Testis (tissue), 3 donors: ENCODE results near the gene AGRN. TPM values are rescaled to one million over a fixed set of nuclear protein-coding genes. Genes with fewer than 3 reads are reported as not detected.

ENCODE experiments used
- DNase-seq: peaks from one replicate; pipeline ENCODE4 v3.0.0-alpha.2; 2019
- H3K27ac ChIP-seq, 2 donors: fragments of 200-600 bp; sonication (generic); one replicate each; pipeline ENCODE4 v1.5.1; 2019
- H3K27me3 ChIP-seq: fragments of 200-600 bp; sonication (generic); one replicate; pipeline ENCODE4 v1.5.1; 2019
- H3K36me3 ChIP-seq: fragments of 200-600 bp; sonication (generic); one replicate; pipeline ENCODE4 v1.5.1; 2017; ENCODE audit warnings: low read depth; ENCODE audit errors: missing control alignments
- H3K4me1 ChIP-seq: fragments of 200-600 bp; sonication (generic); one replicate; pipeline ENCODE4 v1.5.1; 2019
- H3K4me3 ChIP-seq, 2 donors: fragments of 200-600 bp; sonication (generic); one replicate each; pipeline ENCODE4 v1.5.1; 2017 to 2019
- H3K9me3 ChIP-seq: fragments of 200-600 bp; sonication (generic); one replicate; pipeline ENCODE4 v1.5.1; 2017
- CTCF ChIP-seq, 3 experiments: fragments of 450-650 bp in 2 of 3; fragments of 200-600 bp in 1 of 3; sonication (generic) in 1 of 3; IDR thresholded peaks; one replicate each; pipeline ENCODE4 v1.5.1; 2016 to 2019; ENCODE audit warnings: antibody characterized with exemption in 3 of 3, mild to moderate bottlenecking in 2 of 3, moderate library complexity in 1 of 3
- POLR2A ChIP-seq: fragments of 450-650 bp; IDR thresholded peaks from one replicate; pipeline ENCODE4 v1.6.1; 2017; ENCODE audit warnings: antibody characterized with exemption, mild to moderate bottlenecking, moderate library complexity
- WGBS, 2 donors: methylation state at CpG; one replicate each; pipeline ENCODE4 v1.1.5; 2018; 5-methylcytosine and 5-hydroxymethylcytosine counted together
- intact Hi-C: fragments of 100-400 bp; cut with DNase I; formaldehyde crosslinking; loops from one replicate; pipeline ENCODE4 v1.15.1; 2023; ENCODE audit warnings: low total_unique reads
- polyA plus RNA-seq: library from polyadenylated mRNA; stranded (reverse); fragments of 350-450 nt; fragmentation: Illumina TruSeq; extraction: RNeasy Lipid Tissue Mini Kit (QIAGEN cat#74804); gene quantifications from one replicate; pipeline ENCODE4 v1.2.3, GENCODE V29; 2014; ENCODE audit warnings: low read depth, low replicate concordance; ENCODE audit not compliant: insufficient read depth
- total RNA-seq, 2 donors: library from RNA; depleted of rRNA; stranded (reverse); fragments of >200 nt; gene quantifications; one replicate each; pipeline ENCODE4 v1.2.3, GENCODE V29; 2016

AGRN gene
- total and polyA plus RNA-seq, 3 donors from 2014 or later, result 48.9 to 108 (median 99.4) TPM

DNA sequence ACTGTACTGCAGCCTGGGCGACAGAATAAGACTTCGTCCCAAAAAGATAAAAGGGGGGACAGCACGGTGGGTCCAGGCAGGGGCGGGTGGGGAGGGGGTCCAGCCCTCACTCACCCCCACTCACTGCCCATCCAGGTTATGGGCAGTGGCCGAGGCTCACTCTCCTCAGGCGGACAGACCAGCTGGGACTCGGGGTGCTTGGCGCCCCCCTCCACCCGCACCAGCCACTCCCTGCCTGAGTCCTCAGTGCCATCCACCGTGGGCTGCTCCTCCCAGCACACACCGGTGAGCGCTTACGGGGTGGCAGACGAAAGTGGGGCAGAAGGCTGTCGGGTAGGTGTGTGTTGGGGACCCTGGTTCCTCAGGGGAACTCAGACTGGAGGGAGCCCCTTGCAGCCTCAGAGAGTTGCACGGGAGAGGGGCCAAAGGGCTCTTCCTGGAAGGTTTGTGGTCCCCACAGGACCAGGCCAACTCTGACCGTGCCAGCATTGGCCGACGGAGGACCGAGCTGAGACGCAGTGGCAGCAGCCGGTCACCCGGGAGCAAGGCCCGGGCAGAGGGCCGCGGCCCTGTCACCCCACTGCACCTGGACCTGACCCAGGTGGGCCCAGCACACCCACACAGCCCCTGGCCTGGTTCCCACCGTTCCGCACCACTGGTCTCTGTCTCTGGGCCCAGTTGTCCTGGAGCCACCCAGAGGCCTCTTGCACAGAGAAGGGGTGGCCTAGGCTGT, 47.0 kb upstream of the AGRN start:
- intact Hi-C loops, result loop anchor here (10.0 kb wide), 1 partner anchor 68 kb away; no protein-coding TSS in a partner anchor
- Histone ChIP-seq H3K4me1 (peaks cover 5% of the 10 kb centered on the region), H3K4me3 (no peak overlapping the region), H3K27me3 (no peaks in the 10 kb centered on the region), H3K36me3 (no peaks in the 10 kb centered on the region), H3K9me3 (no peaks in the 10 kb centered on the region), H3K27ac (no peak overlapping the region)
- TF ChIP-seq POLR2A (no peak), CTCF (IDR thresholded peaks at IDR 0.05) (no peak)
- WGBS, 2 donors, result 77 to 85% methylated on average over 4 to 24 of the region's 28 CpGs
- DNase-seq, result no peak

GRCh38 chr1:973459-974292, 46.2 kb upstream of the AGRN start:
- intact Hi-C loops, result loop anchor here (10.0 kb wide), 1 partner anchor 69 kb away; no protein-coding TSS in a partner anchor
- H3K27me3 ChIP-seq, result no peaks in the 10 kb centered on the region
- DNase-seq, result no peak

GRCh38 chr1:974293-974640, 45.7 kb upstream of the AGRN start:
- intact Hi-C loops, result loop anchor here (10.0 kb wide), 1 partner anchor 69 kb away; no protein-coding TSS in a partner anchor
- no peak overlapping the region for H3K27ac ChIP-seq
- no peak overlapping the region for H3K4me3 ChIP-seq
- H3K36me3 ChIP-seq, result no peaks in the 10 kb centered on the region
- H3K4me1 ChIP-seq, result peaks cover 5% of the 10 kb centered on the region
- H3K9me3 ChIP-seq, result no peaks in the 10 kb centered on the region
- TF ChIP-seq CTCF (IDR thresholded peaks at IDR 0.05) (no peak), POLR2A (no peak)
- DNase-seq, result no peak
- WGBS, 2 donors, result 79 to 84% methylated on average over 4 to 11 of the region's 11 CpGs
- H3K27me3 ChIP-seq, result no peaks in the 10 kb centered on the region

More at GRCh38 chr1:973459-974292, 46.2 kb upstream of the AGRN start:
- peaks cover 5% of the 10 kb centered on the region for H3K4me1 ChIP-seq
- H3K27ac ChIP-seq, result no peak overlapping the region
- no peaks in the 10 kb centered on the region for H3K9me3 ChIP-seq
- TF ChIP-seq POLR2A (no peak), CTCF (IDR thresholded peaks at IDR 0.05) (no peak)
- H3K4me3 ChIP-seq, result no peak overlapping the region
- 74 to 80% methylated on average over 11 to 27 of the region's 28 CpGs for WGBS, 2 donors
- H3K36me3 ChIP-seq, result no peaks in the 10 kb centered on the region

DNA sequence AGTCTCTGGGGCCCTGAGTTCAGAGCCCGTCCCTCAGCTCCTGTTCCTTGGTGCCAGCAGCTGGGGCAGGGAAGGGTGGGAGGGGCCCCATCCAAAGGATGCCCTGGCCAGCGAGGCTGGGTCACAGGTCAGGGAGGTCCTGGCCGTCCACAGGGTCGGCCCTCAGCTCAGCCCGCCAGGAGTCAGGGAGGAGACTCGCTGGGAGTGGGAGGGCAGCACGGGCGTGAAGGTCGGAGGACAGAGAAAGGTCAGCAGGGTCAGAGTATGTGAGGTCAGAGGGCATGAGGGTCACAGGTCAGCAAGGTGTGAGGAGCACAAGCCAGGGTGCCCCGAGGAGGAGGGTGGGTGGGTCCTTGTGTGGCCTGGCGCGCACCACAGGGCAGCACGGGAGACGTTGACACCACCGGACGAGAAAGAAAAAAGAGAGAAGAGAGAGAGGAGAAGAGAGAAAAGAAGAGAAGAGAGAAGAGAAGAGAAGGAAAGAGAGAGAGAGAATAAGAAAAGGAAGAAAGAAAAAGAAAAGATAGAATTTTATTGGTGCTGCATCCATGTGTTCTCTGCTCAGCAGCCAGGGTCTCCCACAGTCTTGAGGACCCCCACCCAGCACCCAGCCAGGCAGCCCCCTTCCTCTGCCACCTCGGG, 45.1 kb upstream of the AGRN start:
- DNase-seq, result no peak
- H3K4me1 ChIP-seq, result peaks cover 5% of the 10 kb centered on the region
- no peaks in the 10 kb centered on the region for H3K9me3 ChIP-seq
- H3K27me3 ChIP-seq, result no peaks in the 10 kb centered on the region
- no peak for TF ChIP-seq POLR2A
- H3K27ac ChIP-seq, result no peak overlapping the region
- intact Hi-C loops, result loop anchor here (10.0 kb wide), 1 partner anchor 70 kb away; no protein-coding TSS in a partner anchor
- no peak overlapping the region for H3K4me3 ChIP-seq
- WGBS, 2 donors, result 70 to 78% methylated on average over 15 to 17 of the region's 17 CpGs
- no peaks in the 10 kb centered on the region for H3K36me3 ChIP-seq

DNA sequence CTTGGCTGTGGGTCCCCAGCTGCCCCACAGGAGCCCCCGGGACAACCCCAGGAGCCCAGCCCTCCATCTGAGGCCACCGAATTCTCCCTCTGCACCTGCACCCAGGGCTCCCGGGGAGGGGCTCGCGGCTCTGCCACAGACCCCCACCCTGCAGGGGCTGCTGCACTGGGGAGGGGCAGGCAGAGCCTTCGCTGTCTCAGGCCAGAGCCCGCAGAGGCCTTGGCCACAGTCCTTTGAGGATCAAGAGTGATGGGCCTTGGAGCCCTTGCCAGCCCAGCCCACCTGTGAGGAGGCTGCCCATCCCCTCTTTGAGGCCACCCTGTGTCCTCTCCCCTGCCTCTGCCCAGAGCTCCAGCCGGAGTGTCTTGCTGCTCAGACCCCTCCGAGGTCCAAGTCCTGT, 44.6 kb upstream of the AGRN start:
- no peaks in the 10 kb centered on the region for H3K27me3 ChIP-seq
- 60 to 64% methylated on average over 4 to 9 of the region's 9 CpGs for WGBS, 2 donors
- no peak overlapping the region for H3K27ac ChIP-seq
- TF ChIP-seq POLR2A (no peak), CTCF (IDR thresholded peaks at IDR 0.05) (no peak)
- H3K9me3 ChIP-seq, result no peaks in the 10 kb centered on the region
- no peak for DNase-seq
- intact Hi-C loops, result loop anchor here (10.0 kb wide), 1 partner anchor 71 kb away; no protein-coding TSS in a partner anchor
- no peak overlapping the region for H3K4me3 ChIP-seq
- no peaks in the 10 kb centered on the region for H3K36me3 ChIP-seq
- peaks cover 5% of the 10 kb centered on the region for H3K4me1 ChIP-seq
